MCF 10A (cell line): ENCODE results near the gene TMEM245. TPM values are rescaled to one million over a fixed set of nuclear protein-coding genes. Genes with fewer than 3 reads are reported as not detected.

ENCODE experiments used
- BruUV-seq: library from RNA; stranded (reverse); fragments of 400-500 nt; replicated peaks from 2 replicates; lab custom pipeline; 2021; lab: Mats Ljungman, UMichigan
- CTCF ChIA-PET: fragments of 300-600 bp; sonication (Branson Sonifier 250); formaldehyde crosslinking; extraction: SDS; loops from one replicate; lab custom pipeline; 2021; ENCODE audit warnings: antibody characterized with exemption, inconsistent platforms; lab: Yijun Ruan, JAX
- POLR2A ChIA-PET: fragments of 300-600, 350-650 bp; sonication (Branson Sonifier 250); formaldehyde crosslinking; extraction: SDS; loops from one replicate; lab custom pipeline; 2020; ENCODE audit warnings: antibody characterized with exemption, inconsistent platforms; lab: Yijun Ruan, JAX
- DNase-seq: peaks from one replicate; pipeline ENCODE4 v3.0.0-alpha.2; 2018; ENCODE audit not compliant: unreplicated experiment
- H3K27ac Mint-ChIP-seq: one replicate; pipeline ENCODE4 v1.8.0; 2022; ENCODE audit warnings: mild to moderate bottlenecking, low read depth, mixed read lengths; ENCODE audit not compliant: unreplicated experiment
- H3K27me3 Mint-ChIP-seq: one replicate; pipeline ENCODE4 v1.8.0; 2022; ENCODE audit warnings: mixed read lengths; ENCODE audit not compliant: insufficient read depth, unreplicated experiment
- H3K36me3 Mint-ChIP-seq: one replicate; pipeline ENCODE4 v1.8.0; 2022; ENCODE audit warnings: mild to moderate bottlenecking, moderate library complexity, mixed read lengths; ENCODE audit not compliant: insufficient read depth, unreplicated experiment
- H3K4me1 Mint-ChIP-seq: one replicate; pipeline ENCODE4 v1.8.0; 2022; ENCODE audit warnings: mixed read lengths; ENCODE audit not compliant: insufficient read depth, unreplicated experiment
- H3K4me3 Mint-ChIP-seq: one replicate; pipeline ENCODE4 v1.8.0; 2022; ENCODE audit warnings: mild to moderate bottlenecking, moderate library complexity, mixed read lengths; ENCODE audit not compliant: unreplicated experiment
- H3K9me3 Mint-ChIP-seq: one replicate; pipeline ENCODE4 v1.8.0; 2022; ENCODE audit warnings: mixed read lengths; ENCODE audit not compliant: unreplicated experiment
- intact Hi-C: fragments of 100-400 bp; cut with micrococcal nuclease; formaldehyde crosslinking; loops from 2 replicates; pipeline ENCODE4 v1.14.1; 2022
- total RNA-seq: library from RNA; stranded (reverse); gene quantifications from 2 replicates; pipeline ENCODE4 v1.2.3, GENCODE V29; 2022
- TF ChIP-seq, protein P1 (sequence below): fragments of 200-600 bp; IDR thresholded peaks from one replicate; pipeline ENCODE4 v1.8.0; 2022; ENCODE audit warnings: antibody characterized with exemption, mild to moderate bottlenecking; ENCODE audit not compliant: unreplicated experiment

Gene TMEM245
- total RNA-seq, 1 experiment from 2014 or later = 35.0 TPM

DNA sequence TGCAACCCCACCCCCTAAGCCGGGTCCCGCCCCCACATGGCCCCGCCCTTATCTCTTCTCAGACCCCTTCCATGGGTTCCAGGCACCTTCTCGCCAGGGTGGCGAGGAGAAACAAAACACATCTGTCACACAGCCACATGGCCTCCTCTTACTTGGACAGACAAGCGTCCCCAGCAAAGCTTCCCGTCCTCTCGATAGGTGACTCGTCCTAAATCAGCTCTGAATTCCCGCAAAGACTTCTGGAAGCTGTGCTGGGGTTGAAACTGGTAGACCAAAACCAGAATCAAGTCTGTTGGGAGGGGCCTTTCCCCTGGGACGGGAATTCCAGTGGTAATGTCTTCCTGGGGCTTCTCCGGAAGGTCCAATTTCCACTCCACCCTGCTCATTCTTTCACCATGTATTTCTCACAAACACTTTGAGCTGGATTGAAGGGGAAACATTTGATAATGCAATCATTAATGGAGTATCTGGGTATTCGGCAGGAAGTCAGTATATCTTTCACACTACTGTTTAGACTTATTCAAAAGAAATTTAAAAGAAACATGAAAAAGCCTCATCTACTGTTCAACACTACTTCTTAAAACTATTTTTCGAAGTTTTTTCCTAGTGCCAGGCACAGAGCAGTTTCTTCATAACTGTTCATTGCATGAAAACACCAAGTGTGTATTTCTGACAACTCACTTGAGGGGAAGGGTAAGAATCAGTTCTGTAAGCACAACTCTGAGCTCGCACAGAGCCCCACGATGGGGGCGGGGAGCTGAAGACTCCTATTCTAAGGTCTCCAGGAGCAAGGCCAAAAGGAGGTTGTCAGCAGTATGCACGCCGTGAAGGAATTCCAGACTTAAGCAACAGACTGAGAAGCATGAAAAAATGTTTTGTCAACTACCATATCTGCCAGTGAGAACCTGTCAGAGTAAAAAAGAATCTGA, 105.8 kb downstream of the TMEM245 start:
- BruUV-seq = TSS peak; percentile 44
- peak overlapping the region; percentile 86 for H3K27ac Mint-ChIP-seq
- H3K36me3 Mint-ChIP-seq = peaks cover 29% of the 10 kb centered on the region
- ChIA-PET CTCF (interaction anchor here (0.6 to 1.4 kb wide), 5 partner anchors 9 to 441 kb away, joined by 3 to 4 read pairs (median 3); no protein-coding TSS in a partner anchor), POLR2A (interaction anchor here (0.8 to 1.9 kb wide), 10 partner anchors 9 to 303 kb away, joined by 3 to 7 read pairs (median 4); partner anchors contain the start of gene TMEM245)
- TF ChIP-seq, protein P1, sequence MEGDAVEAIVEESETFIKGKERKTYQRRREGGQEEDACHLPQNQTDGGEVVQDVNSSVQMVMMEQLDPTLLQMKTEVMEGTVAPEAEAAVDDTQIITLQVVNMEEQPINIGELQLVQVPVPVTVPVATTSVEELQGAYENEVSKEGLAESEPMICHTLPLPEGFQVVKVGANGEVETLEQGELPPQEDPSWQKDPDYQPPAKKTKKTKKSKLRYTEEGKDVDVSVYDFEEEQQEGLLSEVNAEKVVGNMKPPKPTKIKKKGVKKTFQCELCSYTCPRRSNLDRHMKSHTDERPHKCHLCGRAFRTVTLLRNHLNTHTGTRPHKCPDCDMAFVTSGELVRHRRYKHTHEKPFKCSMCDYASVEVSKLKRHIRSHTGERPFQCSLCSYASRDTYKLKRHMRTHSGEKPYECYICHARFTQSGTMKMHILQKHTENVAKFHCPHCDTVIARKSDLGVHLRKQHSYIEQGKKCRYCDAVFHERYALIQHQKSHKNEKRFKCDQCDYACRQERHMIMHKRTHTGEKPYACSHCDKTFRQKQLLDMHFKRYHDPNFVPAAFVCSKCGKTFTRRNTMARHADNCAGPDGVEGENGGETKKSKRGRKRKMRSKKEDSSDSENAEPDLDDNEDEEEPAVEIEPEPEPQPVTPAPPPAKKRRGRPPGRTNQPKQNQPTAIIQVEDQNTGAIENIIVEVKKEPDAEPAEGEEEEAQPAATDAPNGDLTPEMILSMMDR = no peak
- intact Hi-C loops = loop anchor here (2.0 to 5.0 kb wide), 4 partner anchors 17 to 303 kb away; partner anchors contain the start of gene TMEM245
- H3K9me3 Mint-ChIP-seq = no peaks in the 10 kb centered on the region
- H3K4me3 Mint-ChIP-seq = peak overlapping the region; percentile 84
- H3K4me1 Mint-ChIP-seq = peaks cover 24% of the 10 kb centered on the region
- DNase-seq = peak; percentile 51
- no peaks in the 10 kb centered on the region for H3K27me3 Mint-ChIP-seq

DNA sequence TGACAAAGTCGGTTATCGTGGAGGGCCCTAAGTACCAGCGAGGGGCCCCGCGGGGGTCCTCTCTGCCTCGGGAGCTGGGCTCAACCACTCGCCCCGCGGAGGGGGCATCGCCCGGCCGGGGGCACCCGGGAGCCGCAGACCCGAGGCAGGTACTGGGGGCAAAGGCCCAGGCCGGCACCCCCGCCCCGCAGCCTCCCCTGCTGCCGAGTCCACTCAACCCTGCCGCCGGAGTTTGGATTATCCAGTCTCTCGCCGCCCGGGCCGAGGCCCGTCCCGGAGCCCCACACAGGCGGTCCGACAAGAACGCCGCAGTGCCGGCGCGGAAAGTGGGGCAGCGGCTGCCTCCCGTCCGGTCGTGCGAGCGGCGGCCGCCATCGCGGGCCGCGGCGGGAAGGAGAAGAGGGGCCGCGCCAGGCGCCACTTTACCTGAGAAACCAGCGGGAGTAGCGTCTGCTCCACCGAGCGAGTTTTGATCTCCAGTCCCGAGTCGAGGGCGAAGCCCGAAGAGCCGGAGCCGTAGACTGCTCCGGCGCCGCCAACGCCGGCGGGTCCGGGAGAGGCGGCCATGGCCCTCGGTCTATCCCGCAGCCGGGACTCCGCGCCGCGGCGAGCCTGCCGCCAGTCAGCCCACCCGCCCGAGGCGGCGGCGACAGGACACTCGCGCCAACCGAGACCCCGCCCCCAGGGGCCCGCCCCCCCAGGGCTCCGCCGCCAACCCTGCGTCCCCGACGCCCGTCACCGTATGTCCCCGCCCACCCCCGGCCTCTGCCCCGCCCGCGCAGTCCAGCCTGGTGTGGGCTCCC, 106.7 kb downstream of the TMEM245 start, which contains the start of gene CTNNAL1:
TSS of gene CTNNAL1 (minus strand) at position 624 of the 803 bp plus-strand sequence. CDS start at position 567, 57 bp downstream.
- Mint-ChIP-seq H3K9me3 (no peaks in the 10 kb centered on the region), H3K27me3 (no peaks in the 10 kb centered on the region), H3K27ac (peak within 1 kb of the TSS; percentile 87), H3K36me3 (peaks cover 26% of the 10 kb centered on the region), H3K4me3 (peak within 1 kb of the TSS; percentile 84), H3K4me1 (peaks cover 24% of the 10 kb centered on the region)
- peak; percentile 82 for DNase-seq
- CTCF ChIA-PET = no interaction called here
- TF ChIP-seq, protein P1 = no peak
- POLR2A ChIA-PET = interaction anchor here (0.8 to 2.9 kb wide), 20 partner anchors 8 to 336 kb away, joined by 3 to 26 read pairs (median 4); partner anchors contain the start of gene TMEM245
- BruUV-seq = TSS peak; percentile 42
- intact Hi-C loops = loop anchor here (2.0 to 5.0 kb wide), 4 partner anchors 18 to 304 kb away; partner anchors contain the start of gene TMEM245

DNA sequence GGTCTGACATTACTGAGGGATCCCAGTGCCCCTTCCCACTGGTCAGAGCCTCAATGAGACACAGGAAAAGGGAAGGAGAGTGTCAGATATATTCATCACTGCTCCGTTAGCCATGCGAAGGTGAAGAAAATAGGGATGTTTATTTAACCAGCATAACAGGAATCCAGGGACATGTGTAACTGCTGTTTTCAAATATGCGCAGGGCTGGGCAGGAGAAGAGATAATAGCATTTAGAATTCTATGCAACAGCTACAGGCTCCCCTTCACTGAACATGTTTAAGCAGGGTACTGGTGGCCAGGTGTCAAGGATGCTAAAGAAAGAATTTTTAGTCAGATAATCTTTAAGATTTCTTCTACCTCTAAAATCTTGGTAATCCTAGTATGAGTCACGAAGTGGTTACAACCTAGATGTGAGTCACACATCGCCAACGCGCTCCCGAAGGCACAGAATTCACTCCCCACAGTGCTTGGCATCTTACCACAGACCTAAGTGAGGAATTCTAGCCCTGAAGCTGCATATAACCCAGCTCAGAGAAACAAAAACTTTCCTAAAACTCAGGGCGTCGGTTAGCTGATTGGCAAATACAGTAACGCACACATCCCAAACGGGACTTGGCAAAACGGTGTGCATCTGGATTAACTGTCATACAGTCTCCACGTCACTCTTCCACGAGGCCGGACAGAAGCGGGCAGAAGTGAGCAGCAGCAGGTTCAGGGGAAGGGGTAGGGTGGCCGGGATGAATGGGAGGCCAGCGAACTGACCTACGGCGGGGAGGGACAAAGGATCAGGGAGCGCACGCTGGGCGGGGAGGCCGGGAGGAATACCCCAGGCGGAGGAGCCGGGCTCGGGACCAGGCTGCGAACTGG, 107.5 kb downstream of the TMEM245 start:
- DNase-seq = peak; percentile 99
- CTCF ChIA-PET = interaction anchor here (0.6 kb wide), 1 partner anchor 178 kb away, joined by 3 read pairs; no protein-coding TSS in a partner anchor
- Mint-ChIP-seq H3K27me3 (no peaks in the 10 kb centered on the region), H3K9me3 (no peaks in the 10 kb centered on the region), H3K27ac (peak overlapping the region; percentile 87), H3K4me3 (peak overlapping the region; percentile 84), H3K36me3 (peaks cover 18% of the 10 kb centered on the region), H3K4me1 (peaks cover 24% of the 10 kb centered on the region)
- POLR2A ChIA-PET = interaction anchor here (0.7 to 2.9 kb wide), 24 partner anchors 9 to 1244 kb away, joined by 3 to 26 read pairs (median 4); partner anchors contain the start of genes ABITRAM, TMEM245 and TXN
- TSS peak; percentile 42 for BruUV-seq
- intact Hi-C loops = loop anchor here (2.0 to 5.0 kb wide), 4 partner anchors 19 to 305 kb away; partner anchors contain the start of gene TMEM245
- TF ChIP-seq, protein P1 = no peak
